Fibroblast of villous mesenchyme (primary cell): Measurements from ENCODE around the gene COPE. TPM values are rescaled to one million over a fixed set of nuclear protein-coding genes. Genes with fewer than 3 reads are reported as not detected.
A peak's percentile ranks its signal among the peaks of the same experiment; 100 is the strongest.

ENCODE experiments used
- DNase-seq: peaks from one replicate; pipeline ENCODE4 v3.0.0-alpha.2; 2010; ENCODE audit warnings: low read depth
- H3K4me3 ChIP-seq: 2 replicates; pipeline ENCODE4 v1.5.1; 2011; ENCODE audit warnings: low read depth, mild to moderate bottlenecking, low read length
- total RNA-seq: library from RNA; depleted of rRNA; stranded (reverse); fragments of >200 nt; gene quantifications from 2 replicates; pipeline ENCODE4 v1.2.3, GENCODE V29; 2012
- TF ChIP-seq, protein P1 (sequence below): IDR thresholded peaks from 2 replicates; pipeline ENCODE4 v1.5.1; 2012; ENCODE audit warnings: low read depth, mild to moderate bottlenecking, low read length; ENCODE audit not compliant: insufficient read depth

COPE gene
- total RNA-seq, 1 donor = 222 TPM

- DNase-seq = peak; percentile 27
- no peak overlapping the region for H3K4me3 ChIP-seq
- TF ChIP-seq, protein P1, sequence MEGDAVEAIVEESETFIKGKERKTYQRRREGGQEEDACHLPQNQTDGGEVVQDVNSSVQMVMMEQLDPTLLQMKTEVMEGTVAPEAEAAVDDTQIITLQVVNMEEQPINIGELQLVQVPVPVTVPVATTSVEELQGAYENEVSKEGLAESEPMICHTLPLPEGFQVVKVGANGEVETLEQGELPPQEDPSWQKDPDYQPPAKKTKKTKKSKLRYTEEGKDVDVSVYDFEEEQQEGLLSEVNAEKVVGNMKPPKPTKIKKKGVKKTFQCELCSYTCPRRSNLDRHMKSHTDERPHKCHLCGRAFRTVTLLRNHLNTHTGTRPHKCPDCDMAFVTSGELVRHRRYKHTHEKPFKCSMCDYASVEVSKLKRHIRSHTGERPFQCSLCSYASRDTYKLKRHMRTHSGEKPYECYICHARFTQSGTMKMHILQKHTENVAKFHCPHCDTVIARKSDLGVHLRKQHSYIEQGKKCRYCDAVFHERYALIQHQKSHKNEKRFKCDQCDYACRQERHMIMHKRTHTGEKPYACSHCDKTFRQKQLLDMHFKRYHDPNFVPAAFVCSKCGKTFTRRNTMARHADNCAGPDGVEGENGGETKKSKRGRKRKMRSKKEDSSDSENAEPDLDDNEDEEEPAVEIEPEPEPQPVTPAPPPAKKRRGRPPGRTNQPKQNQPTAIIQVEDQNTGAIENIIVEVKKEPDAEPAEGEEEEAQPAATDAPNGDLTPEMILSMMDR = no peak
Observed at GRCh38 chr19:18849838-18850400, 69.3 kb downstream of the COPE start.

Other genes starting within 250 kb of the COPE start
- 2.2 and 2.3 TPM in 2 replicates for gene CRTC1, start 235.7 kb downstream of the COPE start, total RNA-seq
- under 0.01 TPM in 1 of 2 replicates, not detected in the other for gene COMP, start 128.1 kb downstream of the COPE start, total RNA-seq
- gene UPF1, start 87.4 kb downstream of the COPE start, total RNA-seq = 49.0 and 51.0 TPM in 2 replicates
- gene CERS1, start 23.2 kb downstream of the COPE start, total RNA-seq = 0.32 and 1.3 TPM in 2 replicates
- gene DDX49, start 328 bp upstream of the COPE start, total RNA-seq = 48.4 and 51.5 TPM in 2 replicates
- 58.3 and 64.1 TPM in 2 replicates for gene HOMER3, start 21.8 kb upstream of the COPE start, total RNA-seq
- gene SUGP2, start 114.1 kb upstream of the COPE start, total RNA-seq = 39.3 and 57.4 TPM in 2 replicates
- gene ARMC6, start 114.2 kb upstream of the COPE start, total RNA-seq = 37.1 and 42.8 TPM in 2 replicates
- gene SLC25A42, start 144.6 kb upstream of the COPE start, total RNA-seq = 5.8 and 9.1 TPM in 2 replicates
- 18.1 and 20.9 TPM in 2 replicates for gene TMEM161A, start 219.1 kb upstream of the COPE start, total RNA-seq